K562 (cell line): ENCODE measurements around the gene RORC. TPM values are rescaled to one million over a fixed set of nuclear protein-coding genes. Genes with fewer than 3 reads are reported as not detected.
A peak's percentile ranks its signal among the peaks of the same experiment; 100 is the strongest.

Experiments used
- ATAC-seq: fragments of 200-7000 bp; cut with Tn5 transposase; 3 replicates; pipeline ENCODE4 v1.9.1; 2020; ENCODE audit warnings: moderate library complexity
- BruUV-seq: library from RNA; stranded (reverse); fragments of 400-500 nt; replicated peaks from 2 replicates; lab custom pipeline; 2021; lab: Mats Ljungman, UMichigan
- CTCF ChIA-PET: fragments of 300-600 bp; formaldehyde crosslinking; extraction: SDS; loops from one replicate; lab custom pipeline; 2021; ENCODE audit warnings: low intra/inter-chr PET ratio; lab: Yijun Ruan, JAX
- POLR2A ChIA-PET: fragments of 300-600, 350-650 bp; sonication (Branson Sonifier 250); formaldehyde crosslinking; extraction: SDS; loops from one replicate; lab custom pipeline; 2021; ENCODE audit warnings: antibody characterized with exemption, inconsistent platforms; lab: Yijun Ruan, JAX
- DNase-seq, 4 experiments: peaks; one replicate each; pipeline versions ENCODE4 v3.0.0 to v3.0.0-alpha.2; 2011 to 2018; ENCODE audit warnings: low spot score in 3 of 4, mixed read lengths in 3 of 4; ENCODE audit errors: extremely low read depth in 1 of 4
- FAIRE-seq: peaks from 2 replicates; lab custom pipeline; 2011; peaks lifted over from hg19 to GRCh38; lab: Jason Lieb, UNC
- H2AFZ ChIP-seq: 2 replicates; pipeline ENCODE4 v1.6.0; 2011; ENCODE audit warnings: low read depth, low read length, control low read depth, inconsistent platforms
- H3K27ac ChIP-seq: fragments of 200-600 bp; 3 replicates; pipeline ENCODE4 v1.8.0; 2011; ENCODE audit warnings: low read depth, mild to moderate bottlenecking, control low read depth, inconsistent platforms, low read length, moderate library complexity, mixed read lengths; ENCODE audit errors: extremely low read depth
- H3K27me3 ChIP-seq, 2 experiments: fragments of 300-600 bp in 1 of 2; 2 replicates in 1 of 2; 3 replicates in 1 of 2; pipeline versions ENCODE4 v1.6.0 to v1.8.0; 2011; ENCODE audit warnings: inconsistent platforms in 2 of 2, low read length in 2 of 2, mild to moderate bottlenecking in 1 of 2, mixed read lengths in 1 of 2, moderate library complexity in 1 of 2; ENCODE audit not compliant: control insufficient read depth in 2 of 2, insufficient read depth in 2 of 2
- H3K36me3 ChIP-seq: fragments of 300-600 bp; 3 replicates; pipeline ENCODE4 v1.8.0; 2011; ENCODE audit warnings: mild to moderate bottlenecking, low read length, inconsistent platforms; ENCODE audit not compliant: control insufficient read depth, insufficient read depth
- H3K4me1 ChIP-seq, 2 experiments: fragments of 200-600 bp in 1 of 2; replicated peaks in 1 of 2; 2 replicates in 1 of 2; 3 replicates in 1 of 2; pipeline versions ENCODE4 v1.5.1 to v1.8.0; 2011; ENCODE audit warnings: inconsistent platforms in 2 of 2, low read length in 2 of 2, mild to moderate bottlenecking in 1 of 2, mixed read lengths in 1 of 2, moderate library complexity in 1 of 2; ENCODE audit not compliant: control insufficient read depth in 2 of 2, insufficient read depth in 2 of 2
- H3K4me2 ChIP-seq: 2 replicates; pipeline ENCODE4 v1.6.1; 2011; ENCODE audit warnings: low read length, control low read depth, inconsistent platforms, mixed read lengths; ENCODE audit not compliant: insufficient read depth
- H3K4me3 ChIP-seq: fragments of 200-600 bp; sonication (generic), shearing (Covaris generic); 2 replicates; pipeline ENCODE4 v1.5.1; 2016; ENCODE audit warnings: control low read depth, inconsistent platforms
- H3K79me2 ChIP-seq: fragments of 200-600 bp; 3 replicates; pipeline ENCODE4 v1.8.0; 2011; ENCODE audit warnings: low read length, inconsistent platforms; ENCODE audit not compliant: control insufficient read depth, insufficient read depth
- H3K9ac ChIP-seq, 2 experiments: 2 replicates each; pipeline versions ENCODE4 v1.6.0 to v1.6.1; 2011; ENCODE audit warnings: low read depth in 2 of 2, low read length in 2 of 2, control low read depth in 1 of 2, inconsistent platforms in 1 of 2, mild to moderate bottlenecking in 1 of 2, mixed read lengths in 1 of 2; ENCODE audit not compliant: insufficient read depth in 1 of 2
- H3K9me1 ChIP-seq: one replicate; pipeline ENCODE4 v1.6.0; 2011; ENCODE audit warnings: inconsistent platforms, mild to moderate bottlenecking, low read length, moderate library complexity; ENCODE audit not compliant: control insufficient read depth, insufficient read depth
- H3K9me3 ChIP-seq: replicated peaks from 2 replicates; pipeline ENCODE4 v1.5.1; 2011; ENCODE audit warnings: low read depth, low read length, inconsistent platforms; ENCODE audit not compliant: control insufficient read depth, insufficient read depth
- H4K20me1 ChIP-seq: replicated peaks from 2 replicates; pipeline ENCODE4 v1.6.1; 2011; ENCODE audit warnings: low read length, inconsistent platforms, mixed read lengths; ENCODE audit not compliant: control insufficient read depth, insufficient read depth
- BCL6 ChIP-seq: fragments of 250-450 bp; sonication (Bioruptor Pico); IDR thresholded peaks from 2 replicates; pipeline ENCODE4 v1.4.0; 2020
- BDP1 ChIP-seq: IDR thresholded peaks from 3 replicates; pipeline ENCODE4 v1.6.1; 2011; ENCODE audit not compliant: insufficient read length, insufficient read depth
- CEBPB ChIP-seq: fragments of 450-650 bp; IDR thresholded peaks from 2 replicates; pipeline ENCODE4 v1.6.1; 2016; ENCODE audit warnings: missing genetic modification characterization, missing compliant biosample characterization
- CREB3 ChIP-seq: fragments of 450-650 bp; conservative IDR thresholded peaks from 2 replicates; pipeline ENCODE4 v1.6.1; 2016; ENCODE audit warnings: missing genetic modification characterization, low read depth, mild to moderate bottlenecking, missing compliant biosample characterization, moderate library complexity
- CREM ChIP-seq: IDR thresholded peaks from 2 replicates; pipeline ENCODE4 v1.6.1; 2014; ENCODE audit warnings: antibody characterized with exemption, low read depth
- EHMT2 ChIP-seq: fragments of 450-650 bp; IDR thresholded peaks from 2 replicates; pipeline ENCODE4 v1.6.1; 2018; ENCODE audit warnings: antibody characterized with exemption
- GTF2E2 ChIP-seq: fragments of 200-800 bp; sonication (Bioruptor generic); IDR thresholded peaks from 2 replicates; pipeline ENCODE4 v1.6.1; 2016; ENCODE audit warnings: missing genetic modification characterization, missing compliant biosample characterization
- HDGF ChIP-seq: fragments of 450-650 bp; IDR thresholded peaks from 2 replicates; pipeline ENCODE4 v1.6.1; 2016
- HMGXB4 ChIP-seq: sonication (generic); formaldehyde crosslinking; IDR thresholded peaks from 2 replicates; pipeline ENCODE4 v1.8.1; 2023; ENCODE audit warnings: mild to moderate bottlenecking, missing genetic modification reagents
- JUN ChIP-seq, 2 experiments: sonication (generic) in 1 of 2; formaldehyde crosslinking in 1 of 2; IDR thresholded peaks; 2 replicates each; pipeline versions ENCODE4 v1.6.1 to v1.8.0; 2012 to 2022; ENCODE audit warnings: borderline replicate concordance in 2 of 2, mild to moderate bottlenecking in 2 of 2, improper control_type of control experiment in 1 of 2, low read depth in 1 of 2, low read length in 1 of 2, missing genetic modification reagents in 1 of 2
- NR3C1 ChIP-seq: sonication (generic); formaldehyde crosslinking; IDR thresholded peaks from 2 replicates; pipeline ENCODE4 v1.8.1; 2022; ENCODE audit warnings: missing genetic modification reagents
- OTX1 ChIP-seq: fragments of 450-650 bp; formaldehyde crosslinking; IDR thresholded peaks from 2 replicates; pipeline ENCODE4 v1.4.0; 2022; ENCODE audit warnings: mild to moderate bottlenecking
- PHB ChIP-seq: fragments of 250-450 bp; sonication (Bioruptor Pico); IDR thresholded peaks from 2 replicates; pipeline ENCODE4 v1.5.0; 2021
- POLR2AphosphoS2 ChIP-seq: IDR thresholded peaks from 2 replicates; pipeline ENCODE4 v1.6.1; 2012; ENCODE audit warnings: low read length, improper control_type of control experiment
- POU5F1 ChIP-seq: fragments of 150-350 bp; IDR thresholded peaks from 2 replicates; pipeline ENCODE4 v1.6.1; 2014; ENCODE audit warnings: borderline replicate concordance, low read length, low read depth, mild to moderate bottlenecking; ENCODE audit not compliant: partially characterized antibody
- RBM25 ChIP-seq: fragments of 200-400 bp; formaldehyde crosslinking; IDR thresholded peaks from 2 replicates; pipeline ENCODE4 v1.6.1; 2018; ENCODE audit warnings: low read length, low read depth, moderate library complexity; ENCODE audit not compliant: severe bottlenecking
- SNIP1 ChIP-seq: fragments of 450-650 bp; IDR thresholded peaks from 2 replicates; pipeline ENCODE4 v1.7.1; 2017; ENCODE audit warnings: low read depth, mild to moderate bottlenecking
- TFE3 ChIP-seq: fragments of 450-650 bp; formaldehyde crosslinking; IDR thresholded peaks from 2 replicates; pipeline ENCODE4 v1.4.0; 2020; ENCODE audit warnings: mild to moderate bottlenecking, mixed read lengths
- TRIM24 ChIP-seq, 2 experiments: fragments of 450-650 bp; IDR thresholded peaks; 2 replicates each; pipeline ENCODE4 v1.6.1; 2016
- ZFP1 ChIP-seq: fragments of 450-650 bp; formaldehyde crosslinking; IDR thresholded peaks from 2 replicates; pipeline ENCODE4 v1.4.0; 2020; ENCODE audit warnings: mild to moderate bottlenecking, mixed read lengths
- ZNF41 ChIP-seq: fragments of 250-450 bp; sonication (Bioruptor Pico); conservative IDR thresholded peaks from 2 replicates; pipeline ENCODE4 v1.4.0; 2020; ENCODE audit warnings: mild to moderate bottlenecking
- ZNF830 ChIP-seq: fragments of 250-450 bp; sonication (Bioruptor Pico); IDR thresholded peaks from 2 replicates; pipeline ENCODE4 v1.5.0; 2021; ENCODE audit warnings: mild to moderate bottlenecking
- WGBS: fragments of 100-300 bp; shearing (Covaris generic); methylation state at CpG from one replicate; pipeline ENCODE4 v1.1.6; 2016; ENCODE audit warnings: low coverage, mixed read lengths; ENCODE audit not compliant: insufficient coverage; ENCODE audit errors: missing lambda C conversion rate; 5-methylcytosine and 5-hydroxymethylcytosine counted together
- in situ Hi-C: fragments of 300-500 bp; cut with MboI; formaldehyde crosslinking; loops from 4 replicates; pipeline ENCODE4 v1.15.0; 2018; ENCODE audit warnings: inconsistent platforms, mixed read lengths
- intact Hi-C: fragments of 100-400 bp; cut with micrococcal nuclease; formaldehyde crosslinking; loops from 2 replicates; pipeline ENCODE4 v1.14.2; 2022
- polyA plus RNA-seq, 8 experiments: library from polyadenylated mRNA; depleted of rRNA in 4 of 8; stranded (reverse) in 5 of 8; unstranded in 3 of 8; fragments of >200 nt; fragmentation: Nextera tagmentation in 2 of 8; fragmentation: Illumina TruSeq in 1 of 8; extraction: Ambion mirVana in 2 of 8; extraction: Trizol in 1 of 8; gene quantifications; 2 replicates each; pipeline versions ENCODE4 v1.2.1 to v1.2.3, GENCODE V29; 2011 to 2014; ENCODE audit warnings: inconsistent platforms in 1 of 8, missing spikeins in 1 of 8
- total RNA-seq, 7 experiments: library from RNA; depleted of rRNA in 6 of 7; stranded (reverse); fragments of >200 nt in 6 of 7; fragmentation: Illumina TruSeq in 2 of 7; extraction: Trizol in 2 of 7; gene quantifications; 2 replicates each; pipeline versions ENCODE4 v1.2.1 to v1.2.3, GENCODE V29; 2011 to 2021; ENCODE audit warnings: low replicate concordance in 1 of 7

The RORC gene
- total and polyA plus RNA-seq, 9 of the 15 experiments (the other 6 are each of a cell fraction or from before 2014, with no cell fraction given) = not detected

- no peaks in the 10 kb centered on the region for H3K9me3 ChIP-seq
- no peak overlapping the region for H3K4me3 ChIP-seq
- H3K36me3 ChIP-seq = no peaks in the 10 kb centered on the region
- DNase-seq (peak; percentile 57 to 72 (median 64)), FAIRE-seq (no peak), ATAC-seq (peak; percentile 22; the same call in 1 of the 3 replicates)
- 4% methylated on average over 5 of the region's 12 CpGs for WGBS
- no peak overlapping the region for H3K27ac ChIP-seq
- intact Hi-C loops = no loop called here
- in situ Hi-C loops = no loop called here
- peaks cover 8 to 26% of the 10 kb centered on the region in 2 experiments; a peak in 4 of 5 replicates for H3K27me3 ChIP-seq
- no TSS peak for BruUV-seq
- no peak overlapping the region for H2AFZ ChIP-seq
- peaks cover 5 to 33% of the 10 kb centered on the region in 2 experiments for H3K4me1 ChIP-seq
- ChIA-PET CTCF (interaction anchor here (0.5 kb wide), 1 partner anchor 83 kb away, joined by 6 read pairs; no protein-coding TSS in a partner anchor), POLR2A (interaction anchor here (0.8 kb wide), 1 partner anchor 14 kb away, joined by 3 read pairs; no protein-coding TSS in a partner anchor)
- no peak overlapping the region for H3K4me2 ChIP-seq
- peaks cover 3% of the 10 kb centered on the region for H3K9me1 ChIP-seq
- no peaks in the 10 kb centered on the region for H4K20me1 ChIP-seq
- H3K79me2 ChIP-seq = no peaks in the 10 kb centered on the region
- H3K9ac ChIP-seq = no peak overlapping the region
- no peak for TF ChIP-seq HMGXB4 (CRISPR knock-in tag)
- TF ChIP-seq HDGF = no peak
- TF ChIP-seq BDP1 = no peak
- TF ChIP-seq TFE3 = no peak
- no peak for TF ChIP-seq ZNF41
- TF ChIP-seq CEBPB (tag) = no peak
- no peak for TF ChIP-seq JUN (IDR thresholded peaks at IDR 0.05; ENCODE audit: borderline replicate concordance, low read depth, low read length)
- TF ChIP-seq JUN (CRISPR knock-in tag; IDR thresholded peaks at IDR 0.05; ENCODE audit: borderline replicate concordance) = no peak
- TF ChIP-seq SNIP1 = no peak
- TF ChIP-seq ZNF830 (CRISPR knock-in tag) = no peak
- no peak for TF ChIP-seq RBM25
- TF ChIP-seq PHB (CRISPR knock-in tag) = no peak
- no peak for TF ChIP-seq CREB3 (tag)
- TF ChIP-seq BCL6 (CRISPR knock-in tag) = no peak
- no peak for TF ChIP-seq GTF2E2
- no peak for TF ChIP-seq CREM
- TF ChIP-seq TRIM24 (IDR thresholded peaks at IDR 0.05) = no peak
- TF ChIP-seq ZFP1 = no peak
- 0 out of 2 replicates have a peak, but pooled peaks have one; percentile 12 for TF ChIP-seq OTX1 (CRISPR knock-in tag)
- no peak for TF ChIP-seq POU5F1
- TF ChIP-seq EHMT2 = peak; percentile 95
- TF ChIP-seq NR3C1 (CRISPR knock-in tag) = no peak
- no peak for TF ChIP-seq POLR2AphosphoS2
These were observed 2.7 kb downstream of the RORC start for GRCh38 chr1:151828921-151829320.
